HG03097 (cell line): ENCODE measurements around the gene CTDSP1.

Experiments used
- ATAC-seq: cut with Tn5 transposase; IDR thresholded peaks from one replicate; pipeline ENCODE4 v1.9.1; 2021; ENCODE audit not compliant: unreplicated experiment, low FRiP score

CTDSP1 gene

GRCh38 chr2:218382785-218383184 lies 16.9 kb upstream of the CTDSP1 start:
- no peak for ATAC-seq

- no peak for ATAC-seq
These were observed 15.7 kb upstream of the CTDSP1 start for GRCh38 chr2:218383892-218384519.

- ATAC-seq: no peak
These were observed 14.7 kb upstream of the CTDSP1 start for GRCh38 chr2:218384975-218385374.

GRCh38 chr2:218386505-218387368 lies 12.9 kb upstream of the CTDSP1 start:
- no peak for ATAC-seq

- no peak for ATAC-seq
These were observed 12.1 kb upstream of the CTDSP1 start for GRCh38 chr2:218387369-218388194.

GRCh38 chr2:218389333-218390150 lies 10.1 kb upstream of the CTDSP1 start:
- no peak for ATAC-seq

GRCh38 chr2:218391202-218391601 lies 8.5 kb upstream of the CTDSP1 start:
- ATAC-seq: no peak

GRCh38 chr2:218392459-218392858 lies 7.2 kb upstream of the CTDSP1 start:
- ATAC-seq: no peak

- ATAC-seq: no peak
These were observed 6.7 kb upstream of the CTDSP1 start for GRCh38 chr2:218392891-218393462.

GRCh38 chr2:218393750-218394290 lies 5.8 kb upstream of the CTDSP1 start:
- no peak for ATAC-seq

- ATAC-seq: no peak
These were observed 5.2 kb upstream of the CTDSP1 start for GRCh38 chr2:218394298-218395089.

- no peak for ATAC-seq
These were observed 4.6 kb upstream of the CTDSP1 start for GRCh38 chr2:218395090-218395444.

- no peak for ATAC-seq
These were observed 4.2 kb upstream of the CTDSP1 start for GRCh38 chr2:218395456-218395825.

- ATAC-seq: peak; percentile 45
These were observed 3.6 kb upstream of the CTDSP1 start for GRCh38 chr2:218395826-218396687.

GRCh38 chr2:218396688-218397462 lies 2.8 kb upstream of the CTDSP1 start:
- ATAC-seq: no peak

GRCh38 chr2:218397463-218397819 lies 2.2 kb upstream of the CTDSP1 start:
- ATAC-seq: no peak

- ATAC-seq: no peak
These were observed 1.7 kb upstream of the CTDSP1 start for GRCh38 chr2:218397820-218398436.
